A204.1 (cell line): ENCODE data around the gene RAB6B.

Source experiments
- FAIRE-seq: peaks from 2 replicates; lab custom pipeline; 2012; peaks lifted over from hg19 to GRCh38; lab: Jason Lieb, UNC

Gene RAB6B

GRCh38 chr3:133835418-133835743, 60.3 kb downstream of the RAB6B start:
- FAIRE-seq = no peak

GRCh38 chr3:133834621-133835417, 60.9 kb downstream of the RAB6B start:
- FAIRE-seq = no peak

GRCh38 chr3:133833880-133834620, 61.6 kb downstream of the RAB6B start:
- no peak for FAIRE-seq

- FAIRE-seq = no peak
Measured at GRCh38 chr3:133833267-133833666, 62.4 kb downstream of the RAB6B start.

- no peak for FAIRE-seq
Measured at GRCh38 chr3:133832802-133833144, 62.9 kb downstream of the RAB6B start.

GRCh38 chr3:133831966-133832801, 63.5 kb downstream of the RAB6B start:
- no peak for FAIRE-seq

- no peak for FAIRE-seq
Measured at GRCh38 chr3:133830071-133830470, 65.6 kb downstream of the RAB6B start.

- FAIRE-seq = no peak
Measured at GRCh38 chr3:133829310-133829707, 66.4 kb downstream of the RAB6B start.

GRCh38 chr3:133828576-133829309, 66.9 kb downstream of the RAB6B start:
- FAIRE-seq = no peak

GRCh38 chr3:133827684-133828083, 68.0 kb downstream of the RAB6B start:
- no peak for FAIRE-seq

GRCh38 chr3:133827136-133827535, 68.5 kb downstream of the RAB6B start:
- no peak for FAIRE-seq

- no peak for FAIRE-seq
Measured at GRCh38 chr3:133825969-133826727, 69.5 kb downstream of the RAB6B start.

GRCh38 chr3:133824961-133825485, 70.7 kb downstream of the RAB6B start:
- FAIRE-seq = no peak

GRCh38 chr3:133821767-133822638, 73.7 kb downstream of the RAB6B start:
- no peak for FAIRE-seq

- FAIRE-seq = no peak
Measured at GRCh38 chr3:133820889-133821675, 74.6 kb downstream of the RAB6B start.

GRCh38 chr3:133820129-133820528, 75.6 kb downstream of the RAB6B start:
- no peak for FAIRE-seq

- FAIRE-seq = no peak
Measured at GRCh38 chr3:133815386-133815785, 80.3 kb downstream of the RAB6B start.

- FAIRE-seq = no peak
Measured at GRCh38 chr3:133812872-133813271, 82.8 kb downstream of the RAB6B start.

- FAIRE-seq = peak; percentile 70
Measured at GRCh38 chr3:133805702-133806475, 89.8 kb downstream of the RAB6B start, which contains the start of gene SRPRB. Gene SRPRB (plus strand): TSS chr3:133805815. CDS start chr3:133805849, 34 bp downstream.
